ENCODE measurements around the gene SSTR5.

DNA sequence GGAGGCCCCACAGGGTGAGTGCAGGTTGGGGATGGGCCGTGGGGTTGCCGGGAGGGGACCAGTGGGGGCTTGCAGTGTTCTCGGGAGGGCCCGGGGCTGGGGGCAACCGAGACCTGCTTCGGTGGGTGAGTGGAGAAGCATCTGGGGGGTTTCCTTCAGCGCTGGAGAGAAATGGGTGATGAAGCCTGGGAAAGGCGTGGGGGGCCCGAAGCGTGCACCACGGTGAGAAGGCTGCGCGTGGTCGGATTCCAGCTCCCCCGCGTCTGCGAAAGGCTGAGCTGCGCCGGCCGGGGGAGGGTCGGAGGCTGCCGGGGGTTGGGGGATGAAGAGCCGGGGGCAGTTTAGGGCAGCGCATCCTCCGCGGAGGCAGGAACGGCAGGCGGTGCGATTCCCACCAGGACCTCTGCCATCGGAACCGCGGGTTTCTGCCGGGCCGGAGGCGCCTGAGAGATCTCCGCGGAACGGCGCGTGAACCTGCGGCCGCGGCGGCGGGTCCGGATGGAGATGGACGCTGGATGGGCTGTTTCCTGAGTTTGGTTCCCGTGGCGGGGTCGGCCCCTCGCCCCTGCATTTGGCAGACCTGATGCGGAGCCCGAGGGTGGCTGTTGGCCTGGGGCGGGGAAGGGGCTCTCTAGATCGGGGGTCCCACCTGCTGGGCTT lies 6.9 kb upstream of the SSTR5 start:
- TF ChIP-seq TAF1 (IDR thresholded peaks at IDR 0.05; ENCODE audit: borderline replicate concordance, insufficient read depth, low read length) = no peak
- TF ChIP-seq, protein P1, sequence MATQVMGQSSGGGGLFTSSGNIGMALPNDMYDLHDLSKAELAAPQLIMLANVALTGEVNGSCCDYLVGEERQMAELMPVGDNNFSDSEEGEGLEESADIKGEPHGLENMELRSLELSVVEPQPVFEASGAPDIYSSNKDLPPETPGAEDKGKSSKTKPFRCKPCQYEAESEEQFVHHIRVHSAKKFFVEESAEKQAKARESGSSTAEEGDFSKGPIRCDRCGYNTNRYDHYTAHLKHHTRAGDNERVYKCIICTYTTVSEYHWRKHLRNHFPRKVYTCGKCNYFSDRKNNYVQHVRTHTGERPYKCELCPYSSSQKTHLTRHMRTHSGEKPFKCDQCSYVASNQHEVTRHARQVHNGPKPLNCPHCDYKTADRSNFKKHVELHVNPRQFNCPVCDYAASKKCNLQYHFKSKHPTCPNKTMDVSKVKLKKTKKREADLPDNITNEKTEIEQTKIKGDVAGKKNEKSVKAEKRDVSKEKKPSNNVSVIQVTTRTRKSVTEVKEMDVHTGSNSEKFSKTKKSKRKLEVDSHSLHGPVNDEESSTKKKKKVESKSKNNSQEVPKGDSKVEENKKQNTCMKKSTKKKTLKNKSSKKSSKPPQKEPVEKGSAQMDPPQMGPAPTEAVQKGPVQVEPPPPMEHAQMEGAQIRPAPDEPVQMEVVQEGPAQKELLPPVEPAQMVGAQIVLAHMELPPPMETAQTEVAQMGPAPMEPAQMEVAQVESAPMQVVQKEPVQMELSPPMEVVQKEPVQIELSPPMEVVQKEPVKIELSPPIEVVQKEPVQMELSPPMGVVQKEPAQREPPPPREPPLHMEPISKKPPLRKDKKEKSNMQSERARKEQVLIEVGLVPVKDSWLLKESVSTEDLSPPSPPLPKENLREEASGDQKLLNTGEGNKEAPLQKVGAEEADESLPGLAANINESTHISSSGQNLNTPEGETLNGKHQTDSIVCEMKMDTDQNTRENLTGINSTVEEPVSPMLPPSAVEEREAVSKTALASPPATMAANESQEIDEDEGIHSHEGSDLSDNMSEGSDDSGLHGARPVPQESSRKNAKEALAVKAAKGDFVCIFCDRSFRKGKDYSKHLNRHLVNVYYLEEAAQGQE (IDR thresholded peaks at IDR 0.05; ENCODE audit: insufficient read depth in 1 of 2, low read depth in 2 of 2, low read length in 2 of 2) = no peak
- TF ChIP-seq POLR2AphosphoS5 (IDR thresholded peaks at IDR 0.05; ENCODE audit: low read depth, low read length) = no peak
- no peak for TF ChIP-seq SIN3A (IDR thresholded peaks at IDR 0.05; ENCODE audit: borderline replicate concordance, insufficient read depth, low read length)
- no peak for TF ChIP-seq FOXP2 (optimal IDR thresholded peaks at IDR 0.05; ENCODE audit: borderline replicate concordance, extremely low read depth, extremely low read length, insufficient read depth)

Data from PFSK-1 (cell line).